HG03159 (cell line): ENCODE results near the gene CCNK.

Source experiments
- ATAC-seq: cut with Tn5 transposase; IDR thresholded peaks from one replicate; pipeline ENCODE4 v1.9.1; 2021; ENCODE audit warnings: mild to moderate bottlenecking, moderate library complexity; ENCODE audit not compliant: unreplicated experiment

Gene CCNK

GRCh38 chr14:99505089-99505488 lies 23.9 kb downstream of the CCNK start:
- ATAC-seq, result no peak

DNA sequence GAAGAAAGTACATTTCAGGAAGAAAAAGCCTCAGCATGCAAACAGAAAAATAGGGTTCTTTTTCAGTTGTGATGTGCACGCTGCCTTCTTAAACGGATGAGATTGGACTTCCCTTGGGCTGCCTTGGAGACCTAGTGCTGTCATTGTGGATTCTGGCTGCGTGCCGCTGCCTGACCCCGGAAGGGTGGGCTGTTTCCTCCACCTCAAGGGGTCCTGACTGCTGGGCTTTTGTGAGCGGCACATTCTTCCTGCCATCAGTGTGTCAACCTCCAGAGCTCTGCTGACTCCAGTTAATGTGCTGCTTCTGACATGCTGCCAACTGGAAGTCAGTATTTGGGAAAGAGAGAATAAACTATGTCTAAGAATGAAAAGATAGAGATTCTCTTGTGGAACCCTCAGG lies 25.1 kb downstream of the CCNK start:
- ATAC-seq, result no peak

DNA sequence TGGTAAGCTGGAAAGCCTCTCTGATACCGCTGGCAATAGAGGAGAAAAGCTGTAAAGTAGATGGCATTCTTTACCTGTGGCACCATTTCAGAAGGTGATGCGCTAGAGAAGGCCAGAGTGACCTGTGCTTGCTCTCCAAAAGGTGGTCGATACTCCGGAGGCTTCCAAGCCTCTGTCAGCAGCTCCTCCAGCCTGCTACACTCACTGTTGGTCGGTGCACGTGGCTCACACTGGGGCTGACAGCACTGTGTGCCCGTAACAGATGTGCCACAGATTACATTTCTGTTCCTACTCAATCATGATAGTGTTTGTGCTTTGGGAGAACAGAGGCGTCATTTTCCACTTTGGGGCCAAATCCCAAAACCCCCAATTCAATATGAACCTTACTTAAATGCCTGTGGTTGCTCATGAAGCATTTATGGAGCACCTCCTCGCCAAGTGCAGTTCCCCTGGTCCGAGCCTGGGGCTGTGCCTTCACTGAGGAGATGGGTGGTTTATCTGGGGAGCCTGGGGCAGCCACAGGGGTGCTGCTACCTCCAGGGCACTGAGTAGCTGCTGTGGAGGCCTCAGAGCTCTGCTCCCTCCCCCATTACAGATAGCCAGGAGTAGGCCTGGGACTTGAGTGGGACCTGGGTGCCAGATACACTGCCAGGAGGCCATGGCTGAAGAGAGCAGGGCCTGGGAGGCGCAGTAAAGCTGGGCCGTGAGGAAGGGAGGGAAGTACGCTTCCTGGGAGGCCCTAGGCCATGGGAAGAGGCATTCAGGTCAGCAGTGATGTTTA lies 26.8 kb downstream of the CCNK start:
- ATAC-seq, result no peak

- ATAC-seq, result no peak
These were observed 27.9 kb downstream of the CCNK start for GRCh38 chr14:99508896-99509629.

GRCh38 chr14:99509871-99510555 lies 28.8 kb downstream of the CCNK start:
- ATAC-seq, result no peak

DNA sequence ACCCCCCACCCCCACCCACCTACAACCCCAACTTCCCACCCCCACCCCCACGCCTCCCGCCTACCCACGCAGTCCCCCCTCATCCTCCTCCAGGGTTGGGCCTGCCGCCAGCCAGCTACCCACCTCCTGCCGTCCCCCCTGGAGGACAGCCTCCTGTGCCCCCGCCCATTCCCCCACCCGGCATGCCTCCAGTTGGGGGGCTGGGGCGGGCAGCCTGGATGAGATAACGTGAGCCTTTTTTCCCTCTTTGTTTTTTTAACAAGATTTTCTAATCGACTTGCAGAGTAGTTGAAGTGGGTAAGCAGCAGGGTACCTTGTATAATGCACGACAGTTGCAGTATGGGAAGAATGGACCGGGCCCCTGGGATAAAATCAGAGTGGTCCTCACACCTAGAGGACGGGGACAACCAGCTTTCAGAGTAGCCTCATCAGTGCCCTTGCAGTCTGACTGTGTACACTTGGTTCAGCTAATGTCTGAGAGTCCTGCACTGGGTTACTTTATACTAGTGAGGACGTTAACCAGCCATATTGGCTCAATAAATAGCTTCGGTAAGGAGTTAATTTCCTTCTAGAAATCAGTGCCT lies 29.4 kb downstream of the CCNK start:
- no peak for ATAC-seq

DNA sequence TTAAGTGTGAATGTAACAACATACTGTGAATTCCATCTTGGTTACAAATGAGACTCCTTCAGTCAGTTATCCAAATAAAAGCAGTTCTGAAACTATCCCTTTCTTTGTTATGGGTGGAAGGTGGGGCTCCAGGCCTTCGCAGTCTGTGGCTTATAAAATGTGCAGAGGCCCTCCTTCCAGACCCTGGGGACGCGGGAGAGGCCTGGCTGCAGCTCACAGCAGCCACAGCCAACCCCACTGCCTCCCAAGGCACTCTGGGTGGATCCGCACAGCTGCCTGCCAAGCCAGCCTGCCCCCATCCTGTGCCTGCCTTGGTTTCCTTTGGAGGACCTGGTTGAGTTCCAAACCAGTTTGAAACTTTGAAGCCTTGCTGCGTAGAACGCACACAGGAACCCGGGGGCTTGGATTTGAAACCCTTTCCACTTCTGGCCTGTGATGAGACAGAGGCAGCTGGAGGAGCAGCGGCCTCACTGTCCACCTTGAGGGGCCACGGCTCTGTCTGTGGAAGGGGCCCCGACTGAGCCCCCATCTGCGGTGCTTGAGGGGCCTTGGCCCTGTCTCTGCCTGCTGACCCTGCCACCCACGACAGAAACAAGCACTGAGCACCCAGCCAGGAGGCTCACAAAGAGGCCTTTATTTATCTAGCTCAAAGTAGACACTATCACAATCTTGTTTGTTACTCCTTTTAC lies 30.4 kb downstream of the CCNK start:
- no peak for ATAC-seq

DNA sequence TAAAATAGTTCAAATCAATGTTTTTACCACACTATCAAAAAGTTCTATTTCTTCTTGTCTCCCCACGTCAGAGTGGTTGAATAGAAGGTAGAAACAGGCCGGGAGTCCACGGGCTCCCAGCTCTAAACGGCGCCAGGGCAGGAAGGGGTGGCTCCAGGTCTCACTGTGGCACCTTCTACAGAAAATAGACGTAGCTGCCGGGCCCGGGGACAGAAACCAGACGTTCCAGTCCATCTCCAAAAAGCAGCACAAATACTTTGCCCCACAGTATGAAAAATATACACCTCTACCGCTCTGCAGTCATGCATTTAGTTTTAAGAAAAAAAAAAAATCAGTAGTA lies 30.9 kb downstream of the CCNK start:
- no peak for ATAC-seq

- ATAC-seq, result no peak
These were observed 31.5 kb downstream of the CCNK start for GRCh38 chr14:99512571-99513182.

DNA sequence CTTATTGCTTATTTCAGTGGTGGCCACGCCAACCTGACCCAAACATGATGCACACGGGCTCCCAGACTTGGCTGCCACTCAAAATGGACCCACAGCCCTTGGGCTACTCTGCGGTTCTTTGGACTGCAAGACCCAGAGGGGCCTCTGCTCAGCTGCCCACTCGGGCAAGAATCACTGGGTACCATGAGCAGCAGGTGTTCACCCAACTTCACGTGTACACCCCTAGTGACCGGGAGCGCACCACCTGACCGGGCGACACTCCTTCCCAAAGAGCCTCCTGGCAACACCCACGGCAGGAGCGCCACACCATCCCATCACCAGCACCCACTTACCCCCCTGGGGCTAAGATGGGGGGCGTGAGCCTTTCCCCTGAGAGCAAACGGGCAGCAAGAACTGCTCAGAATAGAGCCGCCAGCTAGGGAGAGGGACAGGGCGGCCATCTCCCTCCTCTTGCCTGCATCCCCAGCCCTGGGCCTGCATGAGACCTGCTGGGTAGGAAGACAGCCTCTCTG lies 32.0 kb downstream of the CCNK start:
- ATAC-seq, result no peak

DNA sequence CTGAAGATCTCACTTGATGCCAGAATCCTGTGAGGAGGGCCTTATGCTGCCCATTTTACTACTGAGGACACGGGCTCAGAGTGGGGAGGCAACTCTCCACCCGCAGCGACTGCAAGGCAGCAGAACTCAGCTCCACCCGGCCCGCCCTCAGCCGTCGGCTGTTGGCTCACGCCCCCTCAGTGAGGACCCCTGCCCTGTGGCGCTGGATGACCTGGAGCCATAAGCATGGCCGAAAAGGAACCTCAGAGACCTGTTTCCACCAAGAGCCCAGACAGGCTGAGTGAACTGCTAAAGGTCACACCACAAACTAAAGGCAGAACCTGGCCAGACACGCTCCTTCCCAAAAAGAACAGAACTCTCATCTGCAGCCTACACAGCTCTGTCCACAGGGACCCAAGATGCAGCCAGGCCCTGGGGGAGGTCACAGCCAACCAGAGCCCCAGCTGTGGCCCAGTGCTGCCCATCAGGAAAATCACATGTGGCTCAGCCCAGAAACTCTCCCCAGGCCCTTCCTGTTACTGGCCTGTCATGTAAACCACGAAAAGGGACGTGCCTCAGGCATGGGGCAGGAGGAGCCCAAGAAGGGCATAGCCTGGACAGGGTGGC lies 32.8 kb downstream of the CCNK start:
- no peak for ATAC-seq

DNA sequence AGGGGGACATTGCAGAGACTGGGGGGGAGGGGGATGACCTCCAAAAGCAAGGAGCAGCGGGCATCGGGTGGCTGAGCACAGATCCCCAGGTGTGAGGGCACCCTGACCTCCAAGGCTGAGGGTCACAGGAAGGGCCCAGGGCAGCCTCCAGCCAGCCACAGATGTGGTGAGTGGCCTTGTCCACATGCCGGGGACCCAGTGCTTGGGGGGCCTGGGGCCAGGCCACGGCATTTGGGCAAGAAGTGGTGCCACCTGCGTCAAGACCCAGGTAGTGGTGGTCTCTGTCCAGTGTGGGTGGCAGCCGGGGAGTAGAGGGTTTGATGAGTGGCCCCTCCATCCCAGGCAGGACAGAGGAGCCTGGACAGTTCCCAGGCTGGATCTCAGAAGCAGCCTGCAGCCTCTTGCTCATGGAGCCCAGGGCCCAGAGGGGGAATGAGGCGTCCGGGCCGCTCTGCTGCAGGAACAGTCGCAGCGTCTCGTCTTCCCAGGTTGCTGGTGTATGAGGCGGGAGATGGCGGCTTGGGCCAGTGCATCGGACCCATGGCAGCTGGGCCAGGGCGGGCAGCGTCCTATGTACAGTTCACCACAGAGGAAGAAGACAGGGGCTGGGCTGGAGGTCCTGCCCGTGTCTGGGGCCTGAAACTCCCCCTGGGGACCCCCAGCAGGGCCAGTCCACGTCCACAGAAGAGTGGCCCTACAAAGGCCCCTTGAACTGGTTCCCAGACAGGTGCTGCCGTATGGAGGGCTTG lies 33.5 kb downstream of the CCNK start:
- no peak for ATAC-seq

- no peak for ATAC-seq
These were observed 34.3 kb downstream of the CCNK start for GRCh38 chr14:99515301-99516155.

DNA sequence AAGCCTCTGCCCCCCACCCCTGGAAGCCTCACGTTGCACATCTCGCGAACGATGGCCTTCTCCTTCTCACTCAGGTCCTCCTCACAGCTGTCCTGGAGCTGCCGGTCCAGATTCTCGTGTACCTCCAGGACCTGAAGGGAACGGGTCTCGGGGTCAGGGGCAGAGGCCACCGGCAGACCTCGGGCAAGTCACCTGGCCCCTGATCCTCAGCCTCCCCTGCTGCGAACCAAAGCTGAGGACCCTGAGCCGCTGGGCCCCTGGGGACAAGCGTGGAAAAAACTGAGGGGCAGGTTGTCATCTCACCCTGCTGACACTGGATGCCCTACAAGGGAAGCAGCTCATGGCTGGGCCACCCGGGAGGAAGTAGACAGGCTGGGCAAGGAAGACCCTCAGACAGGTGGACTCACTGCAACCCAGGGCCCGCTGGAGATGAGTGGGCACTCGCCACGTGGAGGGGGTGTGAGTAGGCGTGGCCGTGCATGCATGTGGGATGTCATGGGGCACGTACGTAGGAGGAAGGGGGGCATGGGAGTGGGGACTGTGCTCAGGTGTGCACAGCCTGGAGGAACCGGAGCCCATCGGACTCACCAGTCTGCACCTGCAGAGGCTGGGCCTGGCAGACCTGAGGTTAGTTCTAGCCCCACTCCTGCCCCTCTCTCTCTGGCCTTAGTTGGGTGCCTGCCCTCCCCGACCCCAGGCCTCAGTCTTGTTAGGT lies 35.1 kb downstream of the CCNK start:
- ATAC-seq, result no peak

DNA sequence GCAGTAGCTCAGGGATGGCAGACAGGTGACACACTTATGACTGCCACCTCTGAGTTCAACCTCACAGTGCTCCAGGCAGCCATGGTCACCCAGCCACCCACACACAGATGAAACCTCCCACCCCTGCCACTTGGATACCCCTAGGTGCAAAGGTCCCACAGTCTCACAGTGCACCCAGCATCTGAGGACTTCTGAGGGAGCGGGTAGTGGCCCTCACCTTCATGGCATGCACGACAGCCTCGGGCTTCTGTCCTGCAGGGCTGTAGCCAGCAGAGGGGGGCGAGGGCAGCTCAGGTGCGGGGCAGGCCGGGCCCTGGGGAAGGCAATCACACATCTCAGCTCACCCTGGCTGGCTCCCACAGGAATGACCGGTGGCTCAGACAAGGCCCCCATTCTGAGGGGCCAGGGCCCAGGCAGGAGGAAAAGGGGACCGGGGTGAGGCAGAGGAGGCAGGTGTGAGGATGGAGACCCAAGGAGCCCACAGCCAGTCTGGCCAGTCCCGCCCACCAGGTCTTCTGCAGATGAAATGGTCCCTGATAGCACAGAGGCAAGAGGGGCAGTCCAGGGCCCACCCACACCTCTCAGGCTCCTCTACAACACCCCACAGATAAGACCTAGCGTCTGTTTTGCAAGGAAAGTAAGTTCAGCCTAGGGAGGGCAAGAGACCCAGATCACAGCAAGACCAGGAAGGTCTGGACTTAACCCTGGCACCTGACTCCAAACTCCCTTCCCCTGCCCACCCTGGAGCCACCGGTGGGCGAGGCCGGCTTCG lies 35.8 kb downstream of the CCNK start:
- ATAC-seq, result no peak

GRCh38 chr14:99517643-99518381 lies 36.6 kb downstream of the CCNK start:
- no peak for ATAC-seq
